Astrocyte of the spinal cord (primary cell): ENCODE data around the gene HSD17B14.
"Not testable (repeated sequence)": the region's sequence is repeated elsewhere in the genome, so short reads cannot be mapped to it uniquely, and the experiment has no call there.

ENCODE experiments used
- DNase-seq: peaks from one replicate; pipeline ENCODE4 v3.0.0; 2011; ENCODE audit warnings: low read depth, low spot score
- H3K4me3 ChIP-seq: 2 replicates; pipeline ENCODE4 v1.5.1; 2011; ENCODE audit warnings: low read depth, mild to moderate bottlenecking, low read length, moderate library complexity
- CTCF ChIP-seq: IDR thresholded peaks from 2 replicates; pipeline ENCODE4 v1.5.1; 2012; ENCODE audit warnings: low read depth, mild to moderate bottlenecking, low read length, inconsistent platforms
- in situ Hi-C: cut with HindIII; loops from 2 replicates; pipeline ENCODE4 v1.10.0; 2017; ENCODE audit warnings: low sequenced_read_pairs

The HSD17B14 gene

GRCh38 chr19:48877855-48878195 is 41.5 kb upstream of the HSD17B14 start:
- in situ Hi-C loops = no loop called here
- DNase-seq = no peak
- no peak for TF ChIP-seq CTCF
- H3K4me3 ChIP-seq = no peak overlapping the region

GRCh38 chr19:48876043-48876981 is 40.0 kb upstream of the HSD17B14 start:
- peak overlapping the region; percentile 100 for H3K4me3 ChIP-seq
- DNase-seq, in situ Hi-C loops: not testable (repeated sequence)

- TF ChIP-seq CTCF = no peak
- peak overlapping the region; percentile 100 for H3K4me3 ChIP-seq
- in situ Hi-C loops = no loop called here
- peak; percentile 47 for DNase-seq
These were observed 38.2 kb upstream of the HSD17B14 start for GRCh38 chr19:48874303-48875135.

GRCh38 chr19:48873476-48874302 is 37.4 kb upstream of the HSD17B14 start:
- DNase-seq = no peak
- no peak for TF ChIP-seq CTCF
- in situ Hi-C loops = no loop called here
- peak overlapping the region; percentile 100 for H3K4me3 ChIP-seq

GRCh38 chr19:48872884-48873475 is 36.7 kb upstream of the HSD17B14 start:
- DNase-seq = peak; percentile 95
- peak overlapping the region; percentile 100 for H3K4me3 ChIP-seq
- TF ChIP-seq CTCF = no peak
- in situ Hi-C loops = no loop called here

- peak; percentile 97 for DNase-seq
- peak within 1 kb of the TSS; percentile 100 for H3K4me3 ChIP-seq
- in situ Hi-C loops = no loop called here
- no peak for TF ChIP-seq CTCF
These were observed 36.0 kb upstream of the HSD17B14 start, which contains the start of gene PPP1R15A for GRCh38 chr19:48872182-48872883. TSS of gene PPP1R15A (plus strand) at chr19:48872421. CDS start at chr19:48873234, 813 bp downstream.

GRCh38 chr19:48871471-48872181 is 35.3 kb upstream of the HSD17B14 start:
- H3K4me3 ChIP-seq, in situ Hi-C loops, DNase-seq: not testable (repeated sequence)
